GM21515 (cell line): Measurements from ENCODE around the gene GPX4.
A peak's percentile ranks its signal among the peaks of the same experiment; 100 is the strongest.
"Not testable (repeated sequence)": the region's sequence is repeated elsewhere in the genome, so short reads cannot be mapped to it uniquely, and the experiment has no call there.

Experiments
- ATAC-seq: cut with Tn5 transposase; IDR thresholded peaks from one replicate; pipeline ENCODE4 v1.9.1; 2021; ENCODE audit not compliant: unreplicated experiment

Gene GPX4

GRCh38 chr19:1113030-1113985 lies 9.5 kb downstream of the GPX4 start:
- peak; percentile 51 for ATAC-seq

GRCh38 chr19:1113986-1114483 lies 10.2 kb downstream of the GPX4 start:
- no peak for ATAC-seq

GRCh38 chr19:1114728-1115127 lies 10.9 kb downstream of the GPX4 start:
- ATAC-seq: not testable (repeated sequence)

GRCh38 chr19:1115646-1116420 lies 12.0 kb downstream of the GPX4 start:
- ATAC-seq: no peak

- no peak for ATAC-seq
Observed at GRCh38 chr19:1116726-1117581, 13.2 kb downstream of the GPX4 start.

- no peak for ATAC-seq
Observed at GRCh38 chr19:1117654-1118053, 13.9 kb downstream of the GPX4 start.

GRCh38 chr19:1118999-1119398 lies 15.2 kb downstream of the GPX4 start:
- no peak for ATAC-seq

GRCh38 chr19:1119475-1120217 lies 15.9 kb downstream of the GPX4 start:
- ATAC-seq: no peak

- ATAC-seq: no peak
Observed at GRCh38 chr19:1121395-1121794, 17.6 kb downstream of the GPX4 start.

GRCh38 chr19:1122021-1122971 lies 18.5 kb downstream of the GPX4 start:
- no peak for ATAC-seq

GRCh38 chr19:1122972-1123363 lies 19.2 kb downstream of the GPX4 start:
- no peak for ATAC-seq

GRCh38 chr19:1123381-1123780 lies 19.6 kb downstream of the GPX4 start:
- no peak for ATAC-seq

- ATAC-seq: no peak
Observed at GRCh38 chr19:1123885-1124677, 20.3 kb downstream of the GPX4 start.

- ATAC-seq: no peak
Observed at GRCh38 chr19:1125601-1126467, 22.0 kb downstream of the GPX4 start.

- no peak for ATAC-seq
Observed at GRCh38 chr19:1126984-1127760, 23.4 kb downstream of the GPX4 start.

- ATAC-seq: no peak
Observed at GRCh38 chr19:1128106-1128505, 24.3 kb downstream of the GPX4 start.

GRCh38 chr19:1129084-1129483 lies 25.3 kb downstream of the GPX4 start:
- not testable (repeated sequence) for ATAC-seq
